Measurements from ENCODE around the gene NECTIN3.

Gene NECTIN3

GRCh38 chr3:111071257-111072030 lies at the start of gene NECTIN3:
Gene NECTIN3 (plus strand): TSS chr3:111071816. CDS start chr3:111072018, 202 bp downstream.
- peak; percentile 93 for DNase-seq

- no peak for DNase-seq
Observed at GRCh38 chr3:111027868-111028267, 43.7 kb upstream of the NECTIN3 start.

- DNase-seq, result no peak
Observed at GRCh38 chr3:111031538-111031937, 40.1 kb upstream of the NECTIN3 start.

GRCh38 chr3:111032677-111033076 lies 38.9 kb upstream of the NECTIN3 start:
- DNase-seq, result no peak

- DNase-seq, result no peak
Observed at GRCh38 chr3:111033470-111034050, 38.1 kb upstream of the NECTIN3 start.

GRCh38 chr3:111035316-111035715 lies 36.3 kb upstream of the NECTIN3 start:
- DNase-seq, result no peak

GRCh38 chr3:111035902-111036301 lies 35.7 kb upstream of the NECTIN3 start:
- DNase-seq, result no peak

- DNase-seq, result no peak
Observed at GRCh38 chr3:111040959-111041358, 30.7 kb upstream of the NECTIN3 start.

GRCh38 chr3:111045564-111045963 lies 26.1 kb upstream of the NECTIN3 start:
- DNase-seq, result no peak

- no peak for DNase-seq
Observed at GRCh38 chr3:111047042-111047441, 24.6 kb upstream of the NECTIN3 start.

- no peak for DNase-seq
Observed at GRCh38 chr3:111047812-111048435, 23.7 kb upstream of the NECTIN3 start.

- no peak for DNase-seq
Observed at GRCh38 chr3:111051354-111051753, 20.3 kb upstream of the NECTIN3 start.

GRCh38 chr3:111068574-111068973 lies 3.0 kb upstream of the NECTIN3 start:
- DNase-seq, result peak; percentile 9

- DNase-seq, result no peak
Observed at GRCh38 chr3:111069974-111070771, 1.4 kb upstream of the NECTIN3 start.

- DNase-seq, result peak; percentile 76
Observed at GRCh38 chr3:111070772-111071256, 802 bp upstream of the NECTIN3 start.

- DNase-seq, result no peak
Observed at GRCh38 chr3:111072031-111072921, 660 bp downstream of the NECTIN3 start.

- DNase-seq, result no peak
Observed at GRCh38 chr3:111073218-111073617, 1.6 kb downstream of the NECTIN3 start.

- no peak for DNase-seq
Observed at GRCh38 chr3:111076732-111077131, 5.1 kb downstream of the NECTIN3 start.

GRCh38 chr3:111077369-111077768 lies 5.8 kb downstream of the NECTIN3 start:
- DNase-seq, result no peak

GRCh38 chr3:111080413-111080812 lies 8.8 kb downstream of the NECTIN3 start:
- peak; percentile 14 for DNase-seq

- no peak for DNase-seq
Observed at GRCh38 chr3:111081008-111081545, 9.5 kb downstream of the NECTIN3 start.

- DNase-seq, result no peak
Observed at GRCh38 chr3:111084911-111085310, 13.3 kb downstream of the NECTIN3 start.
